Body of pancreas (tissue), 4 donors: Measurements from ENCODE around the gene VAV2.

ENCODE experiments used
- POLR2A ChIP-seq, 3 donors: fragments of 450-650 bp; IDR thresholded peaks; one replicate each; pipeline ENCODE4 v1.6.1; 2016; ENCODE audit warnings: antibody characterized with exemption in 3 of 3, mild to moderate bottlenecking in 2 of 3
- TF ChIP-seq, protein P1 (sequence below), 7 experiments: fragments of 450-650 bp in 4 of 7; fragments of 200-600 bp in 3 of 7; sonication (generic) in 3 of 7; IDR thresholded peaks; one replicate each; pipeline ENCODE4 v1.5.1; 2016 to 2019; ENCODE audit warnings: antibody characterized with exemption in 7 of 7

DNA sequence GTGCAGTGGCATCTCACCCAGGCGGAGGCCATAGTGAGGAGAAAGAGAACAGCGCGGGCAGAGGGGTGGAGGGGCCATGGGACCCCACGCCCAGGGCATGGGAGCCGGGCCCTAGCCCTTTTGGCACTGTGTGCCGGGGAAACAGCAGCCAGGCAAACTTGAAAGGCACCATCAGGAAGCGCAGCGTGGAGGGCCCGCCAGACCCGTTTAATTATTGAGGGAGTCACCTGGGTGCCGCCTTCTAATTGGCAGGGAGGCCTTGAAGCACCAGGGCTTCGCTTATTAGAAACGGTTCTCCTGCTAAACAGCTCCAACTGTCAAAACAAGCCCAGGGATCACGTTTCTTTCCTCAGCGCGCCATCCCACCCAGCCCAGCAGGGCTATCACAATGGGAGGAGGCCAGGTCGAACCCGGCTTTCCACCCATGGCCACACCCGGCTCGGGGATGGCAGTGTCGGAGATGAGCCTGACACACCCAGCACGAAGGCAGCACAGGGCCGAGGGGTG is 149.3 kb downstream of the VAV2 start:
- no peak for TF ChIP-seq POLR2A (IDR thresholded peaks at IDR 0.05)
- TF ChIP-seq, protein P1, sequence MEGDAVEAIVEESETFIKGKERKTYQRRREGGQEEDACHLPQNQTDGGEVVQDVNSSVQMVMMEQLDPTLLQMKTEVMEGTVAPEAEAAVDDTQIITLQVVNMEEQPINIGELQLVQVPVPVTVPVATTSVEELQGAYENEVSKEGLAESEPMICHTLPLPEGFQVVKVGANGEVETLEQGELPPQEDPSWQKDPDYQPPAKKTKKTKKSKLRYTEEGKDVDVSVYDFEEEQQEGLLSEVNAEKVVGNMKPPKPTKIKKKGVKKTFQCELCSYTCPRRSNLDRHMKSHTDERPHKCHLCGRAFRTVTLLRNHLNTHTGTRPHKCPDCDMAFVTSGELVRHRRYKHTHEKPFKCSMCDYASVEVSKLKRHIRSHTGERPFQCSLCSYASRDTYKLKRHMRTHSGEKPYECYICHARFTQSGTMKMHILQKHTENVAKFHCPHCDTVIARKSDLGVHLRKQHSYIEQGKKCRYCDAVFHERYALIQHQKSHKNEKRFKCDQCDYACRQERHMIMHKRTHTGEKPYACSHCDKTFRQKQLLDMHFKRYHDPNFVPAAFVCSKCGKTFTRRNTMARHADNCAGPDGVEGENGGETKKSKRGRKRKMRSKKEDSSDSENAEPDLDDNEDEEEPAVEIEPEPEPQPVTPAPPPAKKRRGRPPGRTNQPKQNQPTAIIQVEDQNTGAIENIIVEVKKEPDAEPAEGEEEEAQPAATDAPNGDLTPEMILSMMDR (IDR thresholded peaks at IDR 0.05) = no peak
